Activated CD4-positive, alpha-beta T cell treated with anti-CD3 and anti-CD28 coated beads, Interleukin-2, amount 50 U/mL, for 24 hours (primary cell): Measurements from ENCODE around the gene SULT1A3.
"Not testable (repeated sequence)": the region's sequence is repeated elsewhere in the genome, so short reads cannot be mapped to it uniquely, and the experiment has no call there.

ENCODE experiments used
- DNase-seq, 2 donors: peaks; one replicate each; pipeline ENCODE4 v3.0.0-alpha.2; 2020; ENCODE audit warnings: low read depth in 1 of 2, low spot score in 1 of 2

The SULT1A3 gene

GRCh38 chr16:30199049-30199448, at the start of gene SULT1A3:
Gene SULT1A3, plus strand, starts transcription at chr16:30199255. Its CDS starts 1,474 bp downstream, at chr16:30200729.
- DNase-seq = not testable (repeated sequence)

DNA sequence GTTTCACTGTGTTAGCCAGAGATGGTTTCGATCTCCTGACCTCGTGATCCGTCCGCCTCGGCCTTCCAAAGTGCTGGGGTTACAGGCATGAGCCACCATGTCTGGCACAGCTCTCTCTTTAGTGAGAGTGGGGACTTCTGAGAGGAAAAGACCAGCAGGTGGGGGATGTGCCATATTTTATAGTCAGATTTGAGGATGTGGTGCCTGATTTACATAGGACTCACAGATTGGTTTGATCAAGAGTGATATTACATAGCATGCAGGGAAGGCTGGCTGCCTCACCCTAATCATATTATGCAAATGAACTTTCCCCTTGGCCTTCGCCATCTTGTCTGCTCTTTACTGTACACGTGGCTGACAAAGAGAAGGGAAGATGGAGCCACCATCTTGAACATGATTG, 48.0 kb upstream of the SULT1A3 start:
- DNase-seq = no peak

GRCh38 chr16:30152517-30152916, 46.5 kb upstream of the SULT1A3 start:
- no peak for DNase-seq

GRCh38 chr16:30155188-30155587, 43.9 kb upstream of the SULT1A3 start:
- no peak for DNase-seq

DNA sequence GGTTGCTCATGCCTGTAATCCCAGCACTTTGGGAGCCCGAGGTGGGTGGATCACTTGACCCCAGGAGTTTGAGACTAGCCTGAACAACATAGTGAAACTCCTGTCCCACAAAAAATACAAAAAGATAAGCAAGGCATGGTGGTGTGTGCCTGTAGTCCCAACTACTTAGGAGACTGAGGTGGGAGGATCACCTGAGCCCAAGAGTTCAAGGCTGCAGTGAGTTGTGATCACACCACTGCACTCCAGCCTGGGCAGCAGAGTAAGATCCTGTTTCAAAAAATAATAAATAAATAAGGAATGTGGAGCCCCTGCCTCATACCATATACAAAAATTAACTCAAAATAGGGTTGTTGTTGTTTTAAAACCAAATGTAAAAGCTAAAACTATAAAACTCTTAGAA, 41.8 kb upstream of the SULT1A3 start:
- DNase-seq = no peak

- DNase-seq = no peak
Measured at GRCh38 chr16:30163538-30163937, 35.5 kb upstream of the SULT1A3 start.

DNA sequence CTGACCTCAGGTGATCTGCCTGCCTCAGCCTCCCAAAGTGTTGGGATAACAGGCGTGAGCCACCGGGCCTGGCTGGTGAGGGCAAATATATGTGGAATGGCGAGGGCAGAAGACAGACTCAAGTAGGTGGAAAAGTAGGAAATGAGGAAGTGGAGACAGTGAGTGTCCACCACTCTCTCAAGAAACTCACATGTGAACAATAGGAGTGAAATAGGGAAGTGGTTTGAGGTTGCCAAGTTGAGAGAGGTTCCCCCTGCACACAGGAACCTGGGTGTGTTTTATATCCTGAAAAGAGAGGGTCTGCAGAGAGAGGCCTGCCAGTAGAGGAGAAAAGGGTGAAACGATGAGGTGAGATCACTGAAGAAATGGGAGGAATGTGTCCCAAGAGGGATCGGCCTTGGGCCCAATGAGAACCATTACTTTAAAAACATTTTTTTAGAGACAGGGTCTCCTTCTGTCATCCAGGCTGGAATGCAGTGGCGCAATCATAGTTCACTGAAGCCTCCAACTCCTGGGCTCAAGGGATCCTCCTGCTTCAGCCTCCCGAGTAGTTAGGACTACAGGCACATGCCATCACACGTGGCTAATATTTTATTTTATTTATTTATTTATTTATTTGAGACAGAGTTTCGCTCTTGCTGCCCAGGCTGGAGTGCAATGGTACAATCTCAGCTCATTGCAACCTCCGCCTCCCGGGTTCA, 32.7 kb upstream of the SULT1A3 start:
- no peak for DNase-seq

GRCh38 chr16:30168746-30169145, 30.3 kb upstream of the SULT1A3 start:
- not testable (repeated sequence) for DNase-seq

- not testable (repeated sequence) for DNase-seq
Measured at GRCh38 chr16:30169416-30169815, 29.6 kb upstream of the SULT1A3 start.

- DNase-seq = not testable (repeated sequence)
Measured at GRCh38 chr16:30170145-30170544, 28.9 kb upstream of the SULT1A3 start.

DNA sequence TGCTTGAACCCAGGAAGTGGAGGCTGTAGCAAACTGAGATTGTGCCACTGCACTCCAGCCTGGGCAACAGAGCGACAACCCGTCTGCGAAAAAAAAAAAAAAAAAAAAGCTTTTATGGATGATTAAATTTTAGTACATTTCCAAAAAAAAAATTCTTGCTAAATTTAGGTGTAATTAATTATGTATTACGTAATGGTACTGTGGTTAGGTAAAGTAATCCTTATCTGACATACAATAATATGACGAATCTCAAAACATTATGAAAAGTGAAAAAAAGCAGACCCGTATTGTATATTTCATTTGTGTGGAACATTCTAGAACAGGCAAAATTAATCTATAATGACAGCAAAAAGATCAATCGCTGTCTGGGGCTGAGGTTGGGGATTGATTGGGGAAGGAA, 26.0 kb upstream of the SULT1A3 start:
- no peak for DNase-seq

DNA sequence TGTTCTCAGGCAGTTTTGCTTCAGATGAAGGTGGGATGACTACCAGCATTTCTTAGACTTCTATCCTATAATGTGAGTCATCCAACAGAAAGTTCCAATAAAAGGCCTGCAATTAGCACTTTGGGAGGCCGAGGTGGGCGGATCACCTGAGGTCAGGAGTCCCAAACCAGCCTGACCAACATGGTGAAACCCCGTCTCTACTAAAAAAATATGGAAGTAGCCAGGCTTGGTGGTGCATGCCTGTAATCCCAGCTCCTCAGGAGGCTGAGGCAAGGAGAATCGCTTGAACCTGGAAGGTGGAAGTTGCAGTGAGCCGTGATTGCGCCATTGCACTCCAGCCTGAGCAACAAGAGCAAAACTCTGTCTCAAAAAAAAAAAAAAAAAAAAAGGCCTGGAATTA, 22.2 kb upstream of the SULT1A3 start:
- not testable (repeated sequence) for DNase-seq

- no peak for DNase-seq
Measured at GRCh38 chr16:30179195-30179594, 19.9 kb upstream of the SULT1A3 start.

GRCh38 chr16:30179931-30180330, 19.1 kb upstream of the SULT1A3 start:
- no peak for DNase-seq

DNA sequence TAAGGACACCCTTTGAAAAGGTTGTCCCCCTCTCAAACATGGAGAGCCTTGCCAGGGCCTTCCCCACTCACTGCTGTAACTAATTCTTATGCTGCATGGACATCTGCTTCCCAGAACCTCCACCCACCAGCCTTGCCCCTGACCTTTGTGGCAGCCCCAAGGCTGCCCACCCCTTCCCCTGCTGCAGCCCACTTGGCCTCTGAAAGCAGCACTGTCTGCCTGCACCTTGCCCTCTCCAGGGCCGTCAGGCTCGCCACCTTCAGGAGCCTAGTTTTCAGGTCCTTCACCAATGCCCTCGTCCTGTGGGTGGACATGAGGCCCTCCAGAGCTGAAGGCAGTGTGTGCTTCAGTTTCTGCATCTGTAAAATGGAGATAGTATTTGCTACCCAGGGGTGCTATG, 18.3 kb upstream of the SULT1A3 start:
- no peak for DNase-seq

DNA sequence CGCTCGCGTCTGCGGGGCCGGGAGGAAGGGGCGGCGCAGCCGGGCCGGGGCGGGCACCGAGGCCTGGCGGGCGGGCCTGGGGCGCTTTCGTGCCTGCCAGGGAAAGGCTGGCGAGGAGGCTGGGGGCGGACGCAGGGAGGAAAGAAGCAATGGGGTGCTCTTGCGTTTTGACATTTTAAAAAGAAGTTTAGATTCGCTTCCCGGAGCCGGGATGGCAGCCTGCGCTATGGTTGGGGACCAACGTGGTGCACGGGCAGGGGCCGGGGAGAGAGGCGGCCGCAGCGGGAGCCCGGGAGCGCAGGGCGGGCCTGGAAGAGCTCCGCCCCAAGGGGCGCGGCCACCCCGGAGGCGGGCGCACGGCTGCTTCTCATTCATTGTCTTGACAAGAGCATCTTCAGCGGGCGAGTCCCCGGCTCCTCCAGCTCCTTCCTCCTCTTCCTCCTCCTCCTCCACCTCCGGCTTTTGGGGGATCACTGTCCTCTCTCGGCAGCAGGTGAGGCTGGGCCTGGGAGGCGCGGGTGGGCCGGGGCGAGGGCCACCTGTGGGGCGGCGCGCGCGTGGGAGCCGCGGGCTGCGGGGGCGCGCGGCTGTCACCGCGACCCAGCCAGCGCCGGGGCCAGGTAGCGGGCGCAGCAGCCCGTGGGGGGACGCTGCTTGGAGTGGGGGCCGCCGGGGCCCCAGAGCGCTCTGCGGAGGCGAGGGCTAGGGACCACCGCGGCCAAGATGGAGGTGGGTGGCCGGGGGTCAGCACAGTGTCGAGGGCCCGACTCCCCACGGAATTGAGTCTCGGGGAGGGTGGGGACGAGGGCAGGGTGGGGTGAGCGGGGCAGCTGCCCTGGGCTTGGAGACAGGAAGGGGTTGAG, 15.6 kb upstream of the SULT1A3 start, which contains the start of gene CORO1A:
TSS of gene CORO1A (plus strand) at position 370 of the 863 bp plus-strand sequence. CDS start 1,608 bp downstream, outside the sequence.
- DNase-seq = peak; percentile 69 to 75

GRCh38 chr16:30184096-30184890, 14.8 kb upstream of the SULT1A3 start:
- DNase-seq = peak; percentile 38 to 51

GRCh38 chr16:30184891-30185682, 14.0 kb upstream of the SULT1A3 start:
- DNase-seq = peak; percentile 7 to 13

GRCh38 chr16:30185683-30186421, 13.2 kb upstream of the SULT1A3 start:
- DNase-seq = peak; percentile 61 to 75

DNA sequence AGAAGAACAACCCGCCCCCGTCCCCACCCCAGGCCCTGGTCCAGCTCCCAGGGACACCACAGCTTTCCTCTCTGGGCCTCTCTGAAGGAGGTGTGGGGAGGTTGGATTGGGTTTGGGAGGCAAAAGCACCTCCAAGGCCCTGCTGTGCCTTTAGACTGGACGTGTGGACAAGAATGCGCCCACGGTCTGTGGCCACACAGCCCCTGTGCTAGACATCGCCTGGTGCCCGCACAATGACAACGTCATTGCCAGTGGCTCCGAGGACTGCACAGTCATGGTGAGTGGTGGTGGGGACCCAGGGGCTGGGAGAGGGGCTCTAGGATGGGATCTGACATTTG, 12.6 kb upstream of the SULT1A3 start:
- DNase-seq = peak in 1 of 2 donors; percentile 4
